HEK293T (cell line): ENCODE results near the gene VPS16.
"Not testable (repeated sequence)": the region's sequence is repeated elsewhere in the genome, so short reads cannot be mapped to it uniquely, and the experiment has no call there.

Experiments used
- CTCF ChIA-PET: fragments of 350-600 bp; formaldehyde crosslinking; extraction: SDS; loops from one replicate; lab custom pipeline; 2021; ENCODE audit warnings: antibody characterized with exemption, inconsistent platforms; lab: Yijun Ruan, JAX
- POLR2A ChIA-PET: fragments of 350-600 bp; formaldehyde crosslinking; extraction: SDS; loops from one replicate; lab custom pipeline; 2020; ENCODE audit warnings: antibody characterized with exemption, inconsistent platforms; lab: Yijun Ruan, JAX
- DNase-seq: peaks from one replicate; pipeline ENCODE4 v3.0.0; 2012; ENCODE audit warnings: mixed read lengths; ENCODE audit errors: extremely low spot score
- ARNT ChIP-seq: fragments of 450-650 bp; IDR thresholded peaks from 2 replicates; pipeline ENCODE4 v1.6.1; 2017; ENCODE audit warnings: mild to moderate bottlenecking
- BHLHE40 ChIP-seq: fragments of 450-650 bp; IDR thresholded peaks from 2 replicates; pipeline ENCODE4 v1.6.1; 2016; ENCODE audit warnings: mild to moderate bottlenecking, moderate library complexity, borderline replicate concordance
- CTBP1 ChIP-seq: fragments of 450-650 bp; IDR thresholded peaks from 2 replicates; pipeline ENCODE4 v1.6.1; 2016; ENCODE audit warnings: borderline replicate concordance
- ELF4 ChIP-seq: fragments of 450-650 bp; IDR thresholded peaks from 2 replicates; pipeline ENCODE4 v1.6.1; 2017; ENCODE audit warnings: antibody characterized with exemption
- FOXA1 ChIP-seq: fragments of 450-650 bp; IDR thresholded peaks from 2 replicates; pipeline ENCODE4 v1.6.1; 2016; ENCODE audit warnings: mild to moderate bottlenecking
- FOXK2 ChIP-seq: fragments of 450-650 bp; IDR thresholded peaks from 2 replicates; pipeline ENCODE4 v1.6.1; 2016; ENCODE audit warnings: mild to moderate bottlenecking
- FOXM1 ChIP-seq: fragments of 450-650 bp; IDR thresholded peaks from 2 replicates; pipeline ENCODE4 v1.6.1; 2017; ENCODE audit warnings: mild to moderate bottlenecking, borderline replicate concordance
- HDGF ChIP-seq: fragments of 450-650 bp; IDR thresholded peaks from 2 replicates; pipeline ENCODE4 v1.6.1; 2017; ENCODE audit warnings: antibody characterized with exemption, borderline replicate concordance
- L3MBTL2 ChIP-seq: fragments of 450-650 bp; conservative IDR thresholded peaks from 2 replicates; pipeline ENCODE4 v1.6.1; 2016; ENCODE audit warnings: mild to moderate bottlenecking
- LEF1 ChIP-seq: fragments of 450-650 bp; IDR thresholded peaks from 2 replicates; pipeline ENCODE4 v1.6.1; 2017; ENCODE audit warnings: mild to moderate bottlenecking, borderline replicate concordance
- NFRKB ChIP-seq: fragments of 450-650 bp; IDR thresholded peaks from 2 replicates; pipeline ENCODE4 v1.6.1; 2016; ENCODE audit warnings: mild to moderate bottlenecking, moderate library complexity
- PKNOX1 ChIP-seq: fragments of 450-650 bp; IDR thresholded peaks from 2 replicates; pipeline ENCODE4 v1.6.1; 2016
- SP1 ChIP-seq: fragments of 450-650 bp; IDR thresholded peaks from 2 replicates; pipeline ENCODE4 v1.6.1; 2017
- SUZ12 ChIP-seq: fragments of 450-650 bp; IDR thresholded peaks from 2 replicates; pipeline ENCODE4 v1.6.1; 2016; ENCODE audit warnings: mild to moderate bottlenecking
- TARDBP ChIP-seq: fragments of 450-650 bp; IDR thresholded peaks from 2 replicates; pipeline ENCODE4 v1.6.1; 2016
- ZNF384 ChIP-seq: fragments of 450-650 bp; IDR thresholded peaks from 2 replicates; pipeline ENCODE4 v1.6.1; 2016

The VPS16 gene

GRCh38 chr20:2826655-2827054 lies 13.9 kb upstream of the VPS16 start:
- DNase-seq: no peak
- TF ChIP-seq PKNOX1: no peak
- no peak for TF ChIP-seq CTBP1
- no peak for TF ChIP-seq SP1
- no peak for TF ChIP-seq L3MBTL2
- no peak for TF ChIP-seq SUZ12
- no peak for TF ChIP-seq TARDBP
- no peak for TF ChIP-seq FOXK2
- TF ChIP-seq ZNF384: no peak
- no peak for TF ChIP-seq LEF1
- no peak for TF ChIP-seq HDGF
- no peak for TF ChIP-seq FOXA1
- ChIA-PET POLR2A (no interaction called here), CTCF (no interaction called here)

- DNase-seq: no peak
- TF ChIP-seq CTBP1 (no peak), ZNF384 (no peak), PKNOX1 (no peak), FOXM1 (no peak), L3MBTL2 (no peak), NFRKB (no peak), TARDBP (no peak), BHLHE40 (no peak), ARNT (no peak), HDGF (no peak), SUZ12 (no peak)
- ChIA-PET CTCF (no interaction called here), POLR2A (no interaction called here)
Observed at GRCh38 chr20:2829376-2829775, 11.2 kb upstream of the VPS16 start.

GRCh38 chr20:2831206-2831605 lies 9.3 kb upstream of the VPS16 start:
- CTCF ChIA-PET, DNase-seq, POLR2A ChIA-PET: not testable (repeated sequence)

- no peak for TF ChIP-seq ELF4
- no peak for TF ChIP-seq TARDBP
- TF ChIP-seq PKNOX1: no peak
- POLR2A ChIA-PET: no interaction called here
- CTCF ChIA-PET: interaction anchor here (0.6 kb wide), 1 partner anchor 18 kb away, joined by 4 read pairs; no protein-coding TSS in a partner anchor
- no peak for DNase-seq
Observed at GRCh38 chr20:2833761-2834160, 6.8 kb upstream of the VPS16 start.

GRCh38 chr20:2834401-2835110 lies 6.0 kb upstream of the VPS16 start:
- ChIA-PET CTCF (interaction anchor here (0.6 kb wide), 2 partner anchors 17 to 26 kb away, joined by 3 to 4 read pairs; no protein-coding TSS in a partner anchor), POLR2A (no interaction called here)
- TF ChIP-seq SP1 (no peak), HDGF (no peak), ELF4 (no peak), PKNOX1 (no peak), FOXK2 (no peak), CTBP1 (no peak), SUZ12 (no peak), LEF1 (no peak), TARDBP (no peak), L3MBTL2 (no peak), NFRKB (no peak), FOXA1 (no peak), ZNF384 (no peak), FOXM1 (no peak)
- no peak for DNase-seq

GRCh38 chr20:2835331-2835796 lies 5.2 kb upstream of the VPS16 start:
- ChIA-PET POLR2A (interaction anchor here (1.2 kb wide), 1 partner anchor 34 kb away, joined by 5 read pairs; no protein-coding TSS in a partner anchor), CTCF (no interaction called here)
- TF ChIP-seq ARNT: no peak
- TF ChIP-seq HDGF: no peak
- no peak for TF ChIP-seq ELF4
- TF ChIP-seq L3MBTL2: no peak
- TF ChIP-seq LEF1: no peak
- TF ChIP-seq TARDBP: no peak
- no peak for TF ChIP-seq BHLHE40
- TF ChIP-seq CTBP1: no peak
- no peak for TF ChIP-seq PKNOX1
- no peak for TF ChIP-seq ZNF384
- TF ChIP-seq FOXA1: no peak
- no peak for TF ChIP-seq NFRKB
- no peak for TF ChIP-seq SP1
- DNase-seq: no peak
